OCI-LY1 (cell line): ENCODE data around the gene TMEM203.

Experiments
- H2AFZ ChIP-seq: fragments of 200-600 bp; sonication (generic), shearing (Covaris generic); 2 replicates; pipeline ENCODE4 v1.6.0; 2014; ENCODE audit warnings: antibody characterized with exemption, mild to moderate bottlenecking, low read length
- H3F3A ChIP-seq: fragments of 200-600 bp; sonication (generic), shearing (Covaris generic); 2 replicates; pipeline ENCODE4 v1.6.0; 2014; ENCODE audit warnings: mild to moderate bottlenecking, antibody characterized with exemption, low read length, moderate library complexity; ENCODE audit not compliant: insufficient read depth
- H3K27ac ChIP-seq: fragments of 200-600 bp; sonication (generic); 2 replicates; pipeline ENCODE4 v1.5.1; 2014; ENCODE audit warnings: low read length, mixed run types, mild to moderate bottlenecking, low read depth; ENCODE audit not compliant: poor library complexity, severe bottlenecking
- H3K27me3 ChIP-seq: fragments of 200-600 bp; sonication (generic); 2 replicates; pipeline ENCODE4 v1.6.0; 2014; ENCODE audit warnings: antibody characterized with exemption, mild to moderate bottlenecking, low read length, moderate library complexity; ENCODE audit not compliant: insufficient read depth
- H3K36me3 ChIP-seq: fragments of 200-600 bp; sonication (generic); 2 replicates; pipeline ENCODE4 v1.6.1; 2014; ENCODE audit warnings: mild to moderate bottlenecking, antibody characterized with exemption, low read length, moderate library complexity, mixed read lengths; ENCODE audit not compliant: insufficient read depth
- H3K4me1 ChIP-seq: fragments of 200-600 bp; sonication (generic); 2 replicates; pipeline ENCODE4 v1.5.1; 2014; ENCODE audit warnings: mild to moderate bottlenecking, low read length, moderate library complexity; ENCODE audit not compliant: insufficient read depth, severe bottlenecking
- H3K4me2 ChIP-seq: fragments of 200-600 bp; sonication (generic), shearing (Covaris generic); 2 replicates; pipeline ENCODE4 v1.6.1; 2014; ENCODE audit warnings: low read length
- H3K4me3 ChIP-seq: fragments of 200-600 bp; sonication (generic); 2 replicates; pipeline ENCODE4 v1.5.1; 2014; ENCODE audit warnings: low read length, low read depth, mild to moderate bottlenecking, mixed read lengths; ENCODE audit not compliant: poor library complexity, severe bottlenecking
- H3K79me2 ChIP-seq: fragments of 200-600 bp; shearing (Covaris generic); 2 replicates; pipeline ENCODE4 v1.6.1; 2016; ENCODE audit warnings: mixed run types, low read length, mixed read lengths; ENCODE audit not compliant: insufficient read depth
- H3K9ac ChIP-seq: fragments of 200-600 bp; sonication (generic), shearing (Covaris generic); 2 replicates; pipeline ENCODE4 v1.6.1; 2014; ENCODE audit warnings: mild to moderate bottlenecking, low read length, mixed read lengths
- H3K9me2 ChIP-seq: fragments of 200-600 bp; sonication (generic), shearing (Covaris generic); 2 replicates; pipeline ENCODE4 v1.6.1; 2014; ENCODE audit warnings: low read depth, mild to moderate bottlenecking, low read length, mixed read lengths
- H3K9me3 ChIP-seq: fragments of 200-600 bp; shearing (Covaris generic); 2 replicates; pipeline ENCODE4 v1.6.1; 2014; ENCODE audit warnings: low read length, mixed read lengths
- H4K20me1 ChIP-seq: fragments of 200-600 bp; sonication (generic), shearing (Covaris generic); 2 replicates; pipeline ENCODE4 v1.6.0; 2016; ENCODE audit warnings: mild to moderate bottlenecking, low read length; ENCODE audit not compliant: insufficient read depth
- EZH2 ChIP-seq: fragments of 200-600 bp; sonication (generic), shearing (Covaris generic); IDR thresholded peaks from 2 replicates; pipeline ENCODE4 v1.8.0; 2017; ENCODE audit warnings: borderline replicate concordance, mixed run types, mild to moderate bottlenecking, antibody characterized with exemption, low read length, moderate library complexity, mixed read lengths
- TF ChIP-seq, protein P1 (sequence below): fragments of 200-600 bp; sonication (generic), shearing (Covaris generic); IDR thresholded peaks from 2 replicates; pipeline ENCODE4 v1.5.1; 2017; ENCODE audit warnings: mild to moderate bottlenecking, antibody characterized with exemption, low read length, moderate library complexity, mixed read lengths

TMEM203 gene

DNA sequence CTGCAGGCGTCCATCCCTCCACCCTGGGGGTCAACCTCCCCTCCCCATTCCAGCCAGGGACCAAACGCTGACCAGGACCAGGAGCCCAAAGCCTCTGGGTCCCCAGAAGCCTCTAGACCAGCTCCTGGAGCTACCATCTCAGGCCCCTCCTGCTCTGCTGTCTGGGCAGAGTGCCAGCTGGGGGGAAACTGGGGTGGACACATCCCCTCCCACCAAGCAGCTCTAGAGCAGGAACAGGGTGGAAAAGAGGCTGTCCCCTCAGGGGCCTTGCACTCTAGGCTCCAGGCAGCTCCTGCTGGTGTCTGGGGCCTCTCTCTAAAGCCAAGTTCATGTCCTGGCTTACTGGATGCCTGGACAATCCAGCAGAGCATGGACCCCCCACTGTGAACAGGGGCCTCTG lies 12.6 kb downstream of the TMEM203 start:
- H3K4me3 ChIP-seq = no peak overlapping the region
- H3K9me3 ChIP-seq = no peaks in the 10 kb centered on the region
- H3K79me2 ChIP-seq = peaks cover 2% of the 10 kb centered on the region
- peaks cover 11% of the 10 kb centered on the region for H3K4me1 ChIP-seq
- H3K27me3 ChIP-seq = 0 out of 2 replicates have a peak, but pooled peaks cover 5% of the 10 kb centered on the region
- peaks cover 11% of the 10 kb centered on the region for H3K36me3 ChIP-seq
- H4K20me1 ChIP-seq = no peaks in the 10 kb centered on the region
- no peak overlapping the region for H3K9ac ChIP-seq
- no peak overlapping the region for H3K27ac ChIP-seq
- no peak for TF ChIP-seq EZH2
- TF ChIP-seq, protein P1, sequence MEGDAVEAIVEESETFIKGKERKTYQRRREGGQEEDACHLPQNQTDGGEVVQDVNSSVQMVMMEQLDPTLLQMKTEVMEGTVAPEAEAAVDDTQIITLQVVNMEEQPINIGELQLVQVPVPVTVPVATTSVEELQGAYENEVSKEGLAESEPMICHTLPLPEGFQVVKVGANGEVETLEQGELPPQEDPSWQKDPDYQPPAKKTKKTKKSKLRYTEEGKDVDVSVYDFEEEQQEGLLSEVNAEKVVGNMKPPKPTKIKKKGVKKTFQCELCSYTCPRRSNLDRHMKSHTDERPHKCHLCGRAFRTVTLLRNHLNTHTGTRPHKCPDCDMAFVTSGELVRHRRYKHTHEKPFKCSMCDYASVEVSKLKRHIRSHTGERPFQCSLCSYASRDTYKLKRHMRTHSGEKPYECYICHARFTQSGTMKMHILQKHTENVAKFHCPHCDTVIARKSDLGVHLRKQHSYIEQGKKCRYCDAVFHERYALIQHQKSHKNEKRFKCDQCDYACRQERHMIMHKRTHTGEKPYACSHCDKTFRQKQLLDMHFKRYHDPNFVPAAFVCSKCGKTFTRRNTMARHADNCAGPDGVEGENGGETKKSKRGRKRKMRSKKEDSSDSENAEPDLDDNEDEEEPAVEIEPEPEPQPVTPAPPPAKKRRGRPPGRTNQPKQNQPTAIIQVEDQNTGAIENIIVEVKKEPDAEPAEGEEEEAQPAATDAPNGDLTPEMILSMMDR = no peak
- H2AFZ ChIP-seq = no peak overlapping the region
- no peaks in the 10 kb centered on the region for H3F3A ChIP-seq
- H3K9me2 ChIP-seq = no peaks in the 10 kb centered on the region
- no peak overlapping the region for H3K4me2 ChIP-seq

GRCh38 chr9:137192448-137192780 lies 13.0 kb downstream of the TMEM203 start:
- H3K9ac ChIP-seq = no peak overlapping the region

GRCh38 chr9:137191691-137192447 lies 13.6 kb downstream of the TMEM203 start:
- TF ChIP-seq EZH2 = no peak
- TF ChIP-seq, protein P1 = no peak
- no peak overlapping the region for H3K9ac ChIP-seq
- no peak overlapping the region for H3K27ac ChIP-seq
- H3K9me3 ChIP-seq = no peaks in the 10 kb centered on the region
- H3K4me1 ChIP-seq = peaks cover 21% of the 10 kb centered on the region
- 0 out of 2 replicates have a peak, but pooled peaks cover 5% of the 10 kb centered on the region for H3K27me3 ChIP-seq
- H3K36me3 ChIP-seq = peaks cover 15% of the 10 kb centered on the region
- H2AFZ ChIP-seq = no peak overlapping the region
- H3K9me2 ChIP-seq = no peaks in the 10 kb centered on the region
- peaks cover 4% of the 10 kb centered on the region for H3K79me2 ChIP-seq
- no peaks in the 10 kb centered on the region for H4K20me1 ChIP-seq
- H3F3A ChIP-seq = no peaks in the 10 kb centered on the region
- no peak overlapping the region for H3K4me2 ChIP-seq
- no peak overlapping the region for H3K4me3 ChIP-seq

More at GRCh38 chr9:137192448-137192780, 13.0 kb downstream of the TMEM203 start:
- no peaks in the 10 kb centered on the region for H3K9me2 ChIP-seq
- peaks cover 15% of the 10 kb centered on the region for H3K4me1 ChIP-seq
- H3K27ac ChIP-seq = no peak overlapping the region
- H3K4me3 ChIP-seq = no peak overlapping the region
- TF ChIP-seq, protein P1 = no peak
- TF ChIP-seq EZH2 = no peak
- H3F3A ChIP-seq = no peaks in the 10 kb centered on the region
- no peaks in the 10 kb centered on the region for H3K9me3 ChIP-seq
- H4K20me1 ChIP-seq = no peaks in the 10 kb centered on the region
- no peak overlapping the region for H3K4me2 ChIP-seq
- H3K27me3 ChIP-seq = 0 out of 2 replicates have a peak, but pooled peaks cover 5% of the 10 kb centered on the region
- peaks cover 11% of the 10 kb centered on the region for H3K36me3 ChIP-seq
- H2AFZ ChIP-seq = no peak overlapping the region
- peaks cover 4% of the 10 kb centered on the region for H3K79me2 ChIP-seq
